NCI-H345 (cell line): ENCODE measurements around the gene PACS2.
"Not testable (repeated sequence)": the region's sequence is repeated elsewhere in the genome, so short reads cannot be mapped to it uniquely, and the experiment has no call there.

ENCODE experiments used
- DNase-seq: peaks from one replicate; lab custom pipeline; 2025; lab: John Stamatoyannopoulos, UW

PACS2 gene

GRCh38 chr14:105314287-105315200 lies at the start of gene PACS2:
PACS2 (plus strand) TSS chr14:105314748; CDS start chr14:105314919, 171 bp downstream.
- DNase-seq, result peak; percentile 93

GRCh38 chr14:105267820-105268548 lies 46.6 kb upstream of the PACS2 start:
- DNase-seq, result no peak

GRCh38 chr14:105268736-105269354 lies 45.7 kb upstream of the PACS2 start:
- no peak for DNase-seq

- DNase-seq, result no peak
Measured at GRCh38 chr14:105269405-105269804, 45.1 kb upstream of the PACS2 start.

GRCh38 chr14:105271224-105271890 lies 43.2 kb upstream of the PACS2 start:
- DNase-seq, result no peak

- no peak for DNase-seq
Measured at GRCh38 chr14:105272623-105273022, 41.9 kb upstream of the PACS2 start.

GRCh38 chr14:105273062-105273461 lies 41.5 kb upstream of the PACS2 start:
- no peak for DNase-seq

GRCh38 chr14:105274637-105275036 lies 39.9 kb upstream of the PACS2 start:
- no peak for DNase-seq

- no peak for DNase-seq
Measured at GRCh38 chr14:105275267-105275946, 39.1 kb upstream of the PACS2 start.

GRCh38 chr14:105277448-105277847 lies 37.1 kb upstream of the PACS2 start:
- not testable (repeated sequence) for DNase-seq

GRCh38 chr14:105279642-105280361 lies 34.7 kb upstream of the PACS2 start:
- DNase-seq, result no peak

- no peak for DNase-seq
Measured at GRCh38 chr14:105280525-105280924, 34.0 kb upstream of the PACS2 start.

GRCh38 chr14:105281371-105282097 lies 33.0 kb upstream of the PACS2 start:
- no peak for DNase-seq

- no peak for DNase-seq
Measured at GRCh38 chr14:105282098-105282725, 32.3 kb upstream of the PACS2 start.

GRCh38 chr14:105283028-105283427 lies 31.5 kb upstream of the PACS2 start:
- no peak for DNase-seq

GRCh38 chr14:105283899-105284298 lies 30.6 kb upstream of the PACS2 start:
- DNase-seq, result no peak

- DNase-seq, result no peak
Measured at GRCh38 chr14:105285174-105285573, 29.4 kb upstream of the PACS2 start.

- no peak for DNase-seq
Measured at GRCh38 chr14:105286759-105287144, 27.8 kb upstream of the PACS2 start.

- no peak for DNase-seq
Measured at GRCh38 chr14:105287249-105288102, 27.1 kb upstream of the PACS2 start.
